SU-DHL-6 (cell line): ENCODE results near the gene OSBPL6.

Experiments
- H2AFZ ChIP-seq: fragments of 200-600 bp; sonication (generic); 2 replicates; pipeline ENCODE4 v1.6.1; 2014; ENCODE audit warnings: low read depth, mild to moderate bottlenecking, moderate library complexity, mixed read lengths, antibody characterized with exemption, low read length; ENCODE audit not compliant: severe bottlenecking
- H3F3A ChIP-seq: fragments of 200-600 bp; shearing (Covaris generic); 2 replicates; pipeline ENCODE4 v1.6.0; 2016; ENCODE audit warnings: antibody characterized with exemption, mild to moderate bottlenecking; ENCODE audit not compliant: insufficient read depth
- H3K27ac ChIP-seq: fragments of 200-600 bp; sonication (generic); 2 replicates; pipeline ENCODE4 v1.5.1; 2016; ENCODE audit warnings: low read depth, mild to moderate bottlenecking, low read length, moderate library complexity, mixed read lengths
- H3K27me3 ChIP-seq: fragments of 200-600 bp; sonication (generic), shearing (Covaris generic); 2 replicates; pipeline ENCODE4 v1.6.0; 2014; ENCODE audit warnings: mild to moderate bottlenecking, low read length
- H3K36me3 ChIP-seq: fragments of 200-600 bp; sonication (generic); 2 replicates; pipeline ENCODE4 v1.6.1; 2014; ENCODE audit warnings: mild to moderate bottlenecking, low read length, mixed read lengths
- H3K4me2 ChIP-seq: fragments of 300-600, 200-600 bp; shearing (Covaris generic), sonication (generic); 2 replicates; pipeline ENCODE4 v1.6.0; 2014; ENCODE audit warnings: low read length, low read depth, mild to moderate bottlenecking; ENCODE audit not compliant: poor library complexity, severe bottlenecking
- H3K4me3 ChIP-seq: fragments of 200-600 bp; sonication (generic); 2 replicates; pipeline ENCODE4 v1.5.1; 2014; ENCODE audit warnings: antibody characterized with exemption, low read length, mild to moderate bottlenecking, mixed read lengths; ENCODE audit not compliant: insufficient read depth, poor library complexity, severe bottlenecking
- H3K79me2 ChIP-seq: fragments of 200-600 bp; sonication (generic); 2 replicates; pipeline ENCODE4 v1.6.1; 2014; ENCODE audit warnings: mild to moderate bottlenecking, low read length, moderate library complexity; ENCODE audit not compliant: insufficient read depth
- H3K9ac ChIP-seq: fragments of 200-600 bp; sonication (generic); 2 replicates; pipeline ENCODE4 v1.7.0; 2014; ENCODE audit warnings: mild to moderate bottlenecking, low read length
- H3K9me2 ChIP-seq: fragments of 200-600 bp; sonication (generic); replicated peaks from 2 replicates; pipeline ENCODE4 v1.6.1; 2014; ENCODE audit warnings: low read length; ENCODE audit not compliant: insufficient read depth
- H3K9me3 ChIP-seq: fragments of 200-600 bp; sonication (generic); 2 replicates; pipeline ENCODE4 v1.6.1; 2014; ENCODE audit warnings: low read length, mixed read lengths; ENCODE audit not compliant: insufficient read depth
- H4K20me1 ChIP-seq: fragments of 200-600 bp; sonication (generic); 2 replicates; pipeline ENCODE4 v1.6.1; 2014; ENCODE audit warnings: low read depth, mild to moderate bottlenecking, antibody characterized with exemption, low read length, moderate library complexity, mixed read lengths
- EZH2phosphoT487 ChIP-seq: fragments of 200-600 bp; sonication (generic), shearing (Covaris generic); conservative IDR thresholded peaks from 2 replicates; pipeline ENCODE4 v1.6.1; 2018; ENCODE audit warnings: mild to moderate bottlenecking, antibody characterized with exemption, low read length, moderate library complexity, mixed read lengths
- TF ChIP-seq, protein P1 (sequence below): fragments of 200-600 bp; sonication (generic); IDR thresholded peaks from one replicate; pipeline ENCODE4 v1.5.1; 2017; ENCODE audit warnings: antibody characterized with exemption, mild to moderate bottlenecking, low read length, moderate library complexity; ENCODE audit not compliant: insufficient read depth, poor library complexity, severe bottlenecking

OSBPL6 gene

DNA sequence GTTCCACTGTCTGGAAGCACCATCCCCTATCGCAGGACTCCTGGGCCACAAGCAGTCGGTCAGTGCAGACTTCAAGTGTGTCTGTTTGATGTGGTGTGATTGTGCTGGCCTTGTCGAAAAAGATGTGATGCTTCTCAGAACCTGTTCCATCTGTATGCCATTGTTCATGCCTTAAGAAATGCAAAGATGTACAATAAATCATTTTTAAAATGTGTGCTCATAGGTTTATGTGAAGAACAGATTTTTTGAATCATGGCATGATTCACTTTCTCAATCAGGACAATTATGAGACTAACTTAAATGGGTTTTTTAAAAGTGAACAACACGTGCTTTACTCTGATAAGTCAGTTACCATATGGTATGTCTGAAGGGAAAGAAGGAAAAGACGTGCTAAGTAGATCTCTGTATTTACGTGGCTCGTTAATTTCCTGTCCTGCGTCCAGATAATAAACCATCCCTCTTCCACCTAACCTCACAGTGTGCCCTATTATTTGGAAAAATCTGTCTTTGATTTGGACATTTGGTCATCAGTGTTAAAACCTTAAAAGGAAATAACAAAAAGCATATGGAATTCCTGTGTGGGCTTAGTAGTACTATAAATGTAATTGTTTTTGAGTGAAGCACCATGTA lies 201.7 kb downstream of the OSBPL6 start:
- no peaks in the 10 kb centered on the region for H3K36me3 ChIP-seq

DNA sequence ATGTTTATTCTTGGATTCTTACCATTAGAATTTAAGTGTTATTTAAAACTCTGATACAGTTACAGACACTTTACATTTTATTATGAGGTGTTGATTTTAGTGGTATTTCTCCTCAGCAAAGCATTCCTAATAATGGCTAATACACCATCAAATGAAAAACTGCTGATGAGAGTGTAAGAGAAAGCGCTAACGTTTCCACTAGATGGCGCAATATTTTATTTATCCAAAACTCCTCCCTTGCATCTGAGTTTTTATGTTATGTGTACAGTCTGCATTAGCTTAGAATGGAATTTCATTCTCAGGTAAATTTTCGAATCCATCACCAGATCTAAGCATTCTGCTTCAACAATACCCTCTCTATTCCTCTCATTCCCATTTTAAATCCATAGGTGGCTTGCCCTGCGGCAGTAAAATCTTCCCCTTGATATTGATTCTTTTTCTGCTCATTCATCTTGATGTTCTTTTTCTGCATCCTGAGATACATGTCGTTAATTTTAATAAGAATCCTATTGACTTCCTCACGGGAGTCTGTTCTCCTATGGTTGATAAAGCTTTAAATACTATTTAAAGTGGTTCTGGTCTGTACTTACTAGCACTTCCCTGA lies 202.8 kb downstream of the OSBPL6 start:
- no peak overlapping the region for H3K27ac ChIP-seq
- no peaks in the 10 kb centered on the region for H3F3A ChIP-seq
- no peaks in the 10 kb centered on the region for H3K36me3 ChIP-seq
- no peak overlapping the region for H3K4me2 ChIP-seq
- H2AFZ ChIP-seq = no peak overlapping the region
- H3K27me3 ChIP-seq = no peaks in the 10 kb centered on the region
- no peaks in the 10 kb centered on the region for H3K79me2 ChIP-seq
- TF ChIP-seq, protein P1, sequence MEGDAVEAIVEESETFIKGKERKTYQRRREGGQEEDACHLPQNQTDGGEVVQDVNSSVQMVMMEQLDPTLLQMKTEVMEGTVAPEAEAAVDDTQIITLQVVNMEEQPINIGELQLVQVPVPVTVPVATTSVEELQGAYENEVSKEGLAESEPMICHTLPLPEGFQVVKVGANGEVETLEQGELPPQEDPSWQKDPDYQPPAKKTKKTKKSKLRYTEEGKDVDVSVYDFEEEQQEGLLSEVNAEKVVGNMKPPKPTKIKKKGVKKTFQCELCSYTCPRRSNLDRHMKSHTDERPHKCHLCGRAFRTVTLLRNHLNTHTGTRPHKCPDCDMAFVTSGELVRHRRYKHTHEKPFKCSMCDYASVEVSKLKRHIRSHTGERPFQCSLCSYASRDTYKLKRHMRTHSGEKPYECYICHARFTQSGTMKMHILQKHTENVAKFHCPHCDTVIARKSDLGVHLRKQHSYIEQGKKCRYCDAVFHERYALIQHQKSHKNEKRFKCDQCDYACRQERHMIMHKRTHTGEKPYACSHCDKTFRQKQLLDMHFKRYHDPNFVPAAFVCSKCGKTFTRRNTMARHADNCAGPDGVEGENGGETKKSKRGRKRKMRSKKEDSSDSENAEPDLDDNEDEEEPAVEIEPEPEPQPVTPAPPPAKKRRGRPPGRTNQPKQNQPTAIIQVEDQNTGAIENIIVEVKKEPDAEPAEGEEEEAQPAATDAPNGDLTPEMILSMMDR = peak; percentile 59
- TF ChIP-seq EZH2phosphoT487 = no peak
- H4K20me1 ChIP-seq = no peaks in the 10 kb centered on the region
- no peaks in the 10 kb centered on the region for H3K9me3 ChIP-seq
- H3K4me3 ChIP-seq = no peak overlapping the region
- H3K9me2 ChIP-seq = no peaks in the 10 kb centered on the region
- H3K9ac ChIP-seq = no peak overlapping the region

More for the DNA sequence above, 201.7 kb downstream of the OSBPL6 start:
- Histone ChIP-seq H3K4me3 (no peak overlapping the region), H3K9ac (no peak overlapping the region), H3K9me2 (no peaks in the 10 kb centered on the region), H2AFZ (no peak overlapping the region), H3F3A (no peaks in the 10 kb centered on the region), H3K9me3 (no peaks in the 10 kb centered on the region), H3K79me2 (no peaks in the 10 kb centered on the region), H3K27me3 (no peaks in the 10 kb centered on the region), H4K20me1 (0 out of 2 replicates have a peak, but pooled peaks cover 3% of the 10 kb centered on the region), H3K4me2 (no peak overlapping the region), H3K27ac (no peak overlapping the region)
- TF ChIP-seq, protein P1 = no peak
- no peak for TF ChIP-seq EZH2phosphoT487

DNA sequence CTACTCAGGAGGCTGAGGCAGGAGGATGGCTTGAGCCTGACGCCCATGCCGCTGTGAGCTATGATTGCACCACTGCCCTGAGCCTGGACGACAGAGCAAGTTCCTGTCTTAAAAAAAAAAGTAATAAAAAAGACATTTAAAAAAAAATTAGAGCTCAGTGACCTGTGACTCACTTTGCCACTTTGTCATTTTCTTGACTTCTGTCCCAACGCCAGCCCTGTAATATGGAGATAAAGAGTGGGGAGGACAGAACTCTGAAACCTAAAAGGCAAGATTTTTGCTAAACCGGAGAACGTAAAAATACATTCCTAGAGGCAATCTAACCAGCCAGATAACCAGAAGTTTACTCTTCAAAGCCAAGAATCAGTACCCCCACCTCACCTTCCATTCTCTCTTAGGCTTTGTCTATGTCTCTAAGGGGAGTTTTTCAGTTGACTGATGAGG lies 207.7 kb downstream of the OSBPL6 start:
- H3F3A ChIP-seq = no peaks in the 10 kb centered on the region
- H3K9me3 ChIP-seq = no peaks in the 10 kb centered on the region
- H3K9ac ChIP-seq = no peak overlapping the region
- no peaks in the 10 kb centered on the region for H3K27me3 ChIP-seq
- H2AFZ ChIP-seq = no peak overlapping the region
- no peak overlapping the region for H3K27ac ChIP-seq
- H3K4me3 ChIP-seq = no peak overlapping the region
- H3K9me2 ChIP-seq = no peaks in the 10 kb centered on the region
- H3K36me3 ChIP-seq = no peaks in the 10 kb centered on the region
- no peaks in the 10 kb centered on the region for H3K79me2 ChIP-seq
- H3K4me2 ChIP-seq = no peak overlapping the region
- TF ChIP-seq, protein P1 = no peak
- TF ChIP-seq EZH2phosphoT487 = no peak
- no peaks in the 10 kb centered on the region for H4K20me1 ChIP-seq
